HFF-Myc (cell line): Measurements from ENCODE around the gene SLC25A33.

Experiments
- DNase-seq: peaks from one replicate; pipeline ENCODE4 v3.0.0-alpha.2; 2011; ENCODE audit warnings: low read depth; ENCODE audit errors: extremely low read depth
- H3K4me3 ChIP-seq: replicated peaks from 2 replicates; pipeline ENCODE4 v1.5.1; 2011; ENCODE audit warnings: low read depth, mild to moderate bottlenecking, control low read depth, low read length
- TF ChIP-seq, protein P1 (sequence below): IDR thresholded peaks from 2 replicates; pipeline ENCODE4 v1.5.1; 2012; ENCODE audit warnings: mild to moderate bottlenecking, low read depth, low read length, control low read depth; ENCODE audit errors: missing control alignments

Gene SLC25A33

DNA sequence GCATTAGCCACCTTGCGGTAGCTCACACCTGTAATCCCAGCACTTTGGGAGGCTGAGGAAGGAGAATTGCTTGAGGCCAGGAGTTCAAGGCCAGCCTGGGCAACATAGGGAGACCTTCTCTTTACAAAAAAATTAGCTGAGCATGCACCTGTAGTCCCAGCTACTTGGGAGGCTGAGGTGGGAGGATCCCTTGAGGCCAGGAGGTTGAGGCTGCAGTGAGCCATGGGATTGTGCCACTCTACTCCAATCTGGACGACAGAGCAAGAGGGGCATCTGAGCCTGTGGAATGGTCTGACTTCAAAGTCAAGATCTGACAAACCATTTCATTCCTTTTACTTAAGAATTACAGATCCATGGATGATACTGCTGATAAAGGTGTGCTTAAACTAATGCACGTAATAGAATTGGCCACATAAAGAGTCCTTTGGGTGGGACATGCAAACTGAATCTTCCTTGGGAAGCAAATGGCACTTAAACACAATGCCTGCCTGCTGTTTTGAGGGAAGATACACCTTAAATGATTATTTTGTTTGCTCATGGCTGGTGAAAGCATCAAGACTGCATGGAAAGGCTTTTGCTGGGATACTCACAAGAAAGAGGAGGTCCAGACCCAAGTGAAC is 47.0 kb downstream of the SLC25A33 start:
- no peak overlapping the region for H3K4me3 ChIP-seq
- TF ChIP-seq, protein P1, sequence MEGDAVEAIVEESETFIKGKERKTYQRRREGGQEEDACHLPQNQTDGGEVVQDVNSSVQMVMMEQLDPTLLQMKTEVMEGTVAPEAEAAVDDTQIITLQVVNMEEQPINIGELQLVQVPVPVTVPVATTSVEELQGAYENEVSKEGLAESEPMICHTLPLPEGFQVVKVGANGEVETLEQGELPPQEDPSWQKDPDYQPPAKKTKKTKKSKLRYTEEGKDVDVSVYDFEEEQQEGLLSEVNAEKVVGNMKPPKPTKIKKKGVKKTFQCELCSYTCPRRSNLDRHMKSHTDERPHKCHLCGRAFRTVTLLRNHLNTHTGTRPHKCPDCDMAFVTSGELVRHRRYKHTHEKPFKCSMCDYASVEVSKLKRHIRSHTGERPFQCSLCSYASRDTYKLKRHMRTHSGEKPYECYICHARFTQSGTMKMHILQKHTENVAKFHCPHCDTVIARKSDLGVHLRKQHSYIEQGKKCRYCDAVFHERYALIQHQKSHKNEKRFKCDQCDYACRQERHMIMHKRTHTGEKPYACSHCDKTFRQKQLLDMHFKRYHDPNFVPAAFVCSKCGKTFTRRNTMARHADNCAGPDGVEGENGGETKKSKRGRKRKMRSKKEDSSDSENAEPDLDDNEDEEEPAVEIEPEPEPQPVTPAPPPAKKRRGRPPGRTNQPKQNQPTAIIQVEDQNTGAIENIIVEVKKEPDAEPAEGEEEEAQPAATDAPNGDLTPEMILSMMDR: no peak
- no peak for DNase-seq

- peak; percentile 41 for DNase-seq
- TF ChIP-seq, protein P1: peak; percentile 47
- peak within 1 kb of the TSS; percentile 81 for H3K4me3 ChIP-seq
These were observed 49.4 kb downstream of the SLC25A33 start, which contains the start of gene TMEM201 for GRCh38 chr1:9588551-9589143. Gene TMEM201 (plus strand): TSS chr1:9588911. CDS start chr1:9588931, 20 bp downstream.

GRCh38 chr1:9589144-9589718 is 50.0 kb downstream of the SLC25A33 start:
- H3K4me3 ChIP-seq: peak overlapping the region; percentile 81
- DNase-seq: no peak
- TF ChIP-seq, protein P1: no peak

DNA sequence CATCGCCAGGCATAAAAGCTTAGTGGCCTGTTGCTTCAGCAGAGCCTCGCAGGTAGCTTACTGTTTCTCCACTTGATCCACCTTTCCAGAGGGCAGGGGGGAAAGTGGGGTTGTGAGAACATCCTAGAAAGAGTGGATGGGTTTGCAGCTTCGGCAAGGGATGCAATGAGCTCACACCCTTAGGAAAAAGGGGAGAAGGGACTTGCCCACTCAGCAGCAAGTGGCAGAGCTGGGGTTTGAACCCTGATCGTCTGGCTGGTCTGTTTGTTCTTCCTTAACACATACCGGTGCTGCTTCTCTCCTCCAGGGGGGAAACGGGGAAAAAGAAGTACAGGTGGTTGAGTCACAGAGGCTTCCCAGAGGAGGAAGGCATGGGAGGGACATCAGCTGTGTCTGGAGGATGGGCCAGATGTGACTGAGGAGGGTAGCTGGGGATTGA is 50.5 kb downstream of the SLC25A33 start:
- H3K4me3 ChIP-seq: peak overlapping the region; percentile 81
- no peak for DNase-seq
- TF ChIP-seq, protein P1: no peak

GRCh38 chr1:9590201-9590600 is 50.9 kb downstream of the SLC25A33 start:
- DNase-seq: no peak
- peak overlapping the region; percentile 81 for H3K4me3 ChIP-seq
- TF ChIP-seq, protein P1: no peak

DNA sequence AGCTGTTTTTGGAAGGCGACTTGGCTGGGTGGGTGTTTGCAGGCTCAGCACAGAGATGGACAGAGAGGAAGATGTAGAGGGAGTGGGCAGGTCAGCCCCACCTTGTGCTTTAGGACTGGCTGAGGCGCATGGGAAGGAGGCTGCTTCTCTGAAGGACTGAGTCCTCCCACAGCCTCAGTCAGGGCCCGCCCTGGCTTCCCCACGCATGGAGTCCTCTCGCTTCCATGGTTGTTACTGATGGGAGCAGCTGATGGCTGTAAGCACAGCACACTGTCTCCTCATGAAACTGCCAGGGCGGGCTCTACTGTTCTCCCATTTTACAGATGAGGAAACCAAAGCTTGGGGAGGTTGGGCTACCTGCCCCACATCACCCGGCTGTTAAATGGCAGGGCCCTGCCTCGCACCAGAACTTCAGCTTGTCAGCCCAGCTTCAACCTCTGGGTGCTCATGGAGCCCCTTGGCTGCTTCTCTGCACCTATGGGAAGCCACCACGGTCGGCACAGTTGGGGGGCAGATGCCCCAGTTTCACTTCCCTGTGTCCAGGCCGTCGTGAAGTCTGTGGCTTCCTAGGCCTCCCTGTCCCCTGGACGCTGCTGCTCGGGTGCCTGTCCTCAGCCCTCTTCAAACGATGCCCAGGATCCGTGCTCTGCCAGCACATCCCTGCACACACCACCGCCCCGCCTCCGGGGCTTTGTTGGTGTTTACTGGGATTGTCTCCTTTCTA is 51.8 kb downstream of the SLC25A33 start:
- peak overlapping the region; percentile 81 for H3K4me3 ChIP-seq
- TF ChIP-seq, protein P1: no peak
- no peak for DNase-seq
